Neural progenitor cell (in vitro differentiated cells): ENCODE results near the gene TUBB.

Source experiments
- EZH2 ChIP-seq: fragments of 200-600 bp; sonication (generic); IDR thresholded peaks from 2 replicates; pipeline ENCODE4 v1.6.1; 2017; ENCODE audit warnings: antibody characterized with exemption, mild to moderate bottlenecking, moderate library complexity
- EZH2phosphoT487 ChIP-seq: fragments of 200-600 bp; sonication (generic); IDR thresholded peaks from 2 replicates; pipeline ENCODE4 v1.6.1; 2017; ENCODE audit warnings: antibody characterized with exemption
- TF ChIP-seq, protein P1 (sequence below): fragments of 200-600 bp; sonication (generic); IDR thresholded peaks from 2 replicates; pipeline ENCODE4 v1.5.1; 2017; ENCODE audit warnings: antibody characterized with exemption, mild to moderate bottlenecking

- TF ChIP-seq, protein P1, sequence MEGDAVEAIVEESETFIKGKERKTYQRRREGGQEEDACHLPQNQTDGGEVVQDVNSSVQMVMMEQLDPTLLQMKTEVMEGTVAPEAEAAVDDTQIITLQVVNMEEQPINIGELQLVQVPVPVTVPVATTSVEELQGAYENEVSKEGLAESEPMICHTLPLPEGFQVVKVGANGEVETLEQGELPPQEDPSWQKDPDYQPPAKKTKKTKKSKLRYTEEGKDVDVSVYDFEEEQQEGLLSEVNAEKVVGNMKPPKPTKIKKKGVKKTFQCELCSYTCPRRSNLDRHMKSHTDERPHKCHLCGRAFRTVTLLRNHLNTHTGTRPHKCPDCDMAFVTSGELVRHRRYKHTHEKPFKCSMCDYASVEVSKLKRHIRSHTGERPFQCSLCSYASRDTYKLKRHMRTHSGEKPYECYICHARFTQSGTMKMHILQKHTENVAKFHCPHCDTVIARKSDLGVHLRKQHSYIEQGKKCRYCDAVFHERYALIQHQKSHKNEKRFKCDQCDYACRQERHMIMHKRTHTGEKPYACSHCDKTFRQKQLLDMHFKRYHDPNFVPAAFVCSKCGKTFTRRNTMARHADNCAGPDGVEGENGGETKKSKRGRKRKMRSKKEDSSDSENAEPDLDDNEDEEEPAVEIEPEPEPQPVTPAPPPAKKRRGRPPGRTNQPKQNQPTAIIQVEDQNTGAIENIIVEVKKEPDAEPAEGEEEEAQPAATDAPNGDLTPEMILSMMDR: no peak
- TF ChIP-seq EZH2: no peak
- TF ChIP-seq EZH2phosphoT487: no peak
These were observed 34.5 kb downstream of the TUBB start for GRCh38 chr6:30754631-30755030.
